Neuronal stem cell (in vitro differentiated cells): Measurements from ENCODE around the gene FAR2.

Experiments used
- DNase-seq: peaks from one replicate; pipeline ENCODE4 v3.0.0-alpha.2; 2013; ENCODE audit warnings: low spot score
- H2AFZ ChIP-seq: one replicate; pipeline ENCODE4 v1.6.1; 2013; ENCODE audit warnings: mild to moderate bottlenecking, low read length, inconsistent platforms
- H2AK5ac ChIP-seq: 2 replicates; pipeline ENCODE4 v1.6.1; 2013; ENCODE audit warnings: low read depth, mild to moderate bottlenecking, inconsistent platforms, low read length, moderate library complexity, mixed read lengths
- H2BK120ac ChIP-seq: 2 replicates; pipeline ENCODE4 v1.6.1; 2013; ENCODE audit warnings: low read depth, mild to moderate bottlenecking, inconsistent platforms, low read length, moderate library complexity, mixed read lengths
- H2BK12ac ChIP-seq: one replicate; pipeline ENCODE4 v1.6.1; 2013; ENCODE audit warnings: low read length, inconsistent platforms
- H2BK15ac ChIP-seq: 2 replicates; pipeline ENCODE4 v1.6.1; 2013; ENCODE audit warnings: mild to moderate bottlenecking, low read length, inconsistent platforms, mixed read lengths
- H2BK5ac ChIP-seq: one replicate; pipeline ENCODE4 v1.6.1; 2013; ENCODE audit warnings: inconsistent platforms, mild to moderate bottlenecking, low read length, moderate library complexity
- H3K14ac ChIP-seq: one replicate; pipeline ENCODE4 v1.6.1; 2013; ENCODE audit warnings: low read length, inconsistent platforms
- H3K18ac ChIP-seq: 2 replicates; pipeline ENCODE4 v1.6.1; 2013; ENCODE audit warnings: low read length, inconsistent platforms
- H3K23ac ChIP-seq: 2 replicates; pipeline ENCODE4 v1.6.1; 2013; ENCODE audit warnings: low read depth, mild to moderate bottlenecking, mixed read lengths, low read length, inconsistent platforms; ENCODE audit not compliant: poor library complexity
- H3K27ac ChIP-seq: replicated peaks from 3 replicates; pipeline ENCODE4 v1.5.1; 2013; ENCODE audit warnings: low read length, inconsistent platforms
- H3K27me3 ChIP-seq, 3 experiments: 2 replicates each; pipeline ENCODE4 v1.6.1; 2013; ENCODE audit warnings: low read length in 3 of 3, mild to moderate bottlenecking in 2 of 3, inconsistent platforms in 1 of 3, low read depth in 1 of 3, mixed read lengths in 1 of 3, moderate library complexity in 1 of 3; ENCODE audit not compliant: control insufficient read depth in 3 of 3, insufficient read depth in 3 of 3
- H3K36me3 ChIP-seq, 2 donors: replicated peaks in 1 of 2; 2 replicates each; pipeline ENCODE4 v1.6.1; 2013; ENCODE audit warnings: low read length in 2 of 2; ENCODE audit not compliant: control insufficient read depth in 2 of 2, insufficient read depth in 2 of 2
- H3K4ac ChIP-seq: 2 replicates; pipeline ENCODE4 v1.6.1; 2013; ENCODE audit warnings: inconsistent platforms, mild to moderate bottlenecking, low read length, moderate library complexity
- H3K4me1 ChIP-seq, 2 donors: 1 replicate in 1 of 2; 2 replicates in 1 of 2; pipeline ENCODE4 v1.6.1; 2013; ENCODE audit warnings: low read length in 2 of 2, low read depth in 1 of 2; ENCODE audit not compliant: control insufficient read depth in 2 of 2, insufficient read depth in 1 of 2
- H3K4me2 ChIP-seq: one replicate; pipeline ENCODE4 v1.6.1; 2013; ENCODE audit warnings: mild to moderate bottlenecking, low read length, inconsistent platforms; ENCODE audit not compliant: insufficient read depth, poor library complexity, severe bottlenecking
- H3K4me3 ChIP-seq, 2 donors: 2 replicates each; pipeline ENCODE4 v1.5.1; 2013; ENCODE audit warnings: low read length in 2 of 2, mild to moderate bottlenecking in 2 of 2, inconsistent platforms in 1 of 2, moderate library complexity in 1 of 2
- H3K79me1 ChIP-seq: one replicate; pipeline ENCODE4 v1.6.1; 2013; ENCODE audit warnings: low read depth, mild to moderate bottlenecking, inconsistent platforms, low read length, moderate library complexity
- H3K9ac ChIP-seq: one replicate; pipeline ENCODE4 v1.6.1; 2013; ENCODE audit warnings: mild to moderate bottlenecking, low read depth, low read length, inconsistent platforms; ENCODE audit not compliant: poor library complexity
- H3K9me3 ChIP-seq, 2 donors: replicated peaks in 1 of 2; 2 replicates each; pipeline versions ENCODE3 to v1.6.1; 2013; ENCODE audit warnings: low read length in 2 of 2, mild to moderate bottlenecking in 2 of 2, inconsistent platforms in 1 of 2, low read depth in 1 of 2, mixed read lengths in 1 of 2, moderate library complexity in 1 of 2; ENCODE audit not compliant: control insufficient read depth in 2 of 2, insufficient read depth in 1 of 2
- H4K8ac ChIP-seq: one replicate; pipeline ENCODE4 v1.6.1; 2013; ENCODE audit warnings: low read depth, mild to moderate bottlenecking, inconsistent platforms, low read length, moderate library complexity
- H4K91ac ChIP-seq: one replicate; pipeline ENCODE4 v1.6.1; 2013; ENCODE audit warnings: low read length, low read depth, mild to moderate bottlenecking, inconsistent platforms; ENCODE audit not compliant: poor library complexity
- WGBS, 2 donors: extraction: QIAGEN DNeasy Blood & Tissue Kit; methylation state at CpG; one replicate each; pipeline ENCODE4 v1.1.7; 2013; ENCODE audit warnings: missing lambda C conversion rate in 2 of 2, mixed read lengths in 1 of 2; ENCODE audit not compliant: insufficient read length in 2 of 2, insufficient replicate concordance in 1 of 2; ENCODE audit errors: extremely low coverage in 2 of 2; 5-methylcytosine and 5-hydroxymethylcytosine counted together

The FAR2 gene

DNA sequence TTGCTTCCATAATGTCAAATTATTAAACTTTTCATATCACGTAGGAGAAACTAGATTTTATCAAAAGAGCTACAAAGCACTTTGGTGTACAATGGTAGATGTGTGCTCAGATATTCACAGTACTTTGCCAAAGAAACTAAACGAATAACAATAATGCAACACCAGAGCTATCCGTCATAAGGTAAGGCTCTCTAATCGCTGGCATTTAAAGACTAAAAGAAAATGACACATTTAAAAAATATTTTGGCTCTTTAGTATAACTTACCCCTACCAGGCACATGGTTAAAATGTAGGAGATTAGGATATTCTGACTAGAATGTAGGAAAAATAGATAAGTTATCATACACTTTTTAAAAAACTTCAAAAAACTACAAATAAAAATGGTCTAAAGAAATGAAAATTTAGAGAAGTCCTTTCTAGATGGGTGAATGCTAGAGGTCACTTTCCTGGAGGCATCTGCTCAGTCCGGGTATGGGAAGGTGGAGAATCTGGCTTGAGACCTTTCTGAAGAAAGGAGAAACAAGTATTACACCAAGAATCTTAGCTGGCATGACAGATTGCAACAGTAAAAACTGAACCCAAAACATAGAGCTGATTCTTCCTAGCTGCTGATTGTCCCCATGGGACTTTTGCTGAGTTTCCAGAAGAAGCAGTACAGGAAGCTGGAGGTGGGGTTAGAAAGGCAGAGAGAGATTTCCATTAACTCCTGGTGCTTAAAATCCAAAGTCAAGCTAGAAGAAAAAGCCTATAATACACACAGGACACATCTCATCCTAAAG, 67.9 kb downstream of the FAR2 start:
- Histone ChIP-seq H2AFZ (no peak overlapping the region), H3K9me3 (no peaks in the 10 kb centered on the region), H3K27ac (no peak overlapping the region), H3K18ac (no peak overlapping the region), H2BK120ac (no peak overlapping the region), H3K4me3 (no peak overlapping the region), H2BK15ac (no peak overlapping the region), H3K23ac (no peak overlapping the region), H2AK5ac (no peak overlapping the region), H3K79me1 (no peaks in the 10 kb centered on the region), H3K27me3 (no peaks in the 10 kb centered on the region), H3K9ac (no peak overlapping the region), H2BK12ac (no peak overlapping the region), H3K4ac (no peak overlapping the region), H4K91ac (no peak overlapping the region), H4K8ac (no peak overlapping the region), H3K36me3 (no peaks in the 10 kb centered on the region), H3K4me1 (no peaks in the 10 kb centered on the region), H3K14ac (no peak overlapping the region), H2BK5ac (no peak overlapping the region), H3K4me2 (no peak overlapping the region)
- DNase-seq, result no peak
- WGBS, 2 donors, result no CpG with 5 or more reads among the region's 5 CpGs

DNA sequence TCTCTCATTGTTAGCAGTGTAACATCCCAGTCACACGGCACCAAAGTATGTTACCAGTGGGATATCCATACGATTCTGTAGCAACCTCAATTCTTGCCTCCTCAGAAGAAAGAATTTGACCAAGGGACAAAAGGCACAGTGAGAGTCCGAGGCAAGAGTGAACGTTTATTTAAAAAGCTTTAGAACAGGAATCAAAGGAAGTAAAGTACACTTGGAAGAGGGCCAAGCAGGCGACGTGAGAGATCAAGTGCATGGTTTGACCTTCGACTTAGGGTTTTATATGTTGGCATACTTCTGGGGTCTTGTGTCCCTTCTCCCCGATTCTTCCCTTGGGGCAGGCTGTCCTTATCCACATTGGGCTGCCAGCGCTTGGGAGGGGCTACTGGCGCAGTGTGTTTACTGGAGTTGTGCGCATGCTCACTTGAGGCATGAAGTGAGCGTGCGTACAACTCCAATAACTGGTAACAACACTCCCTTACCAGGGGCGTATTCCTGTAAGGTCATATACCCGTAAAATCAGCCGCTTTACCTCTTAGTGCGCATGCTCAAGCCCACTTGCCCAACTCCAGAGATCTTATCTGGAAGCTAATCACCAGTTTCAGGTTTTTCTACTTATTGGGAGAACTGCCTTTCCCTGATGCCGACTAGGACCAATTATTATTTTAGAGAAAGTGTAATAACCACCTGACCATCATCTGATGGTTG, 71.7 kb downstream of the FAR2 start:
- H3K4me2 ChIP-seq, result no peak overlapping the region
- H2BK5ac ChIP-seq, result no peak overlapping the region
- no peak overlapping the region for H3K4me3 ChIP-seq
- H3K18ac ChIP-seq, result no peak overlapping the region
- H3K79me1 ChIP-seq, result no peaks in the 10 kb centered on the region
- no peaks in the 10 kb centered on the region for H3K4me1 ChIP-seq
- H3K14ac ChIP-seq, result no peak overlapping the region
- no peaks in the 10 kb centered on the region for H3K27me3 ChIP-seq
- H3K9me3 ChIP-seq, result no peaks in the 10 kb centered on the region
- H3K9ac ChIP-seq, result no peak overlapping the region
- H2BK120ac ChIP-seq, result no peak overlapping the region
- no peak overlapping the region for H2BK12ac ChIP-seq
- H2AK5ac ChIP-seq, result no peak overlapping the region
- H4K8ac ChIP-seq, result no peak overlapping the region
- H2BK15ac ChIP-seq, result no peak overlapping the region
- H2AFZ ChIP-seq, result no peak overlapping the region
- peak overlapping the region; percentile 49 for H3K23ac ChIP-seq
- H3K36me3 ChIP-seq, result no peaks in the 10 kb centered on the region
- no CpG with 5 or more reads among the region's 18 CpGs for WGBS, 2 donors
- DNase-seq, result no peak
- H3K27ac ChIP-seq, result no peak overlapping the region
- no peak overlapping the region for H3K4ac ChIP-seq
- no peak overlapping the region for H4K91ac ChIP-seq

DNA sequence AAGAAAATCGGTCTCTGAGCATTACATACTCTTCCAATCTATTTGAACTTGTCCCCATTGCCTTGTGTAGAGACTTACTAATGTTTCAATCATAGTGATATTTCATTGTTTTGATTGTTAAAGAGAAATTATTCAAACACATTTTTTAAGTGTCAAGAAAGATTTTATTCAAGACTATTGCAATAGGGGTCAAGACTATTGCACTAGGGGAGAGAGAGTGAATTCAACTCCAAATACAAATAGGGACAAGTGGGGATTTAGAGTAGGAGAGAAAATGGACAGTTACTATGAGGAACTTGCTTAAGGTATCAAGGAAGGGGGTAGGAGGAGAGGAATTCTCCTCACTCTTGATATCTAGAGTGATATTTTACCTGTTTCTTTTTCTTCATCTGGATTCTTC, 73.1 kb downstream of the FAR2 start:
- H3K14ac ChIP-seq, result no peak overlapping the region
- no peak overlapping the region for H4K8ac ChIP-seq
- no peaks in the 10 kb centered on the region for H3K9me3 ChIP-seq
- no CpG with 5 or more reads among the region's 1 CpG for WGBS, 2 donors
- no peak overlapping the region for H4K91ac ChIP-seq
- no peaks in the 10 kb centered on the region for H3K36me3 ChIP-seq
- no peak for DNase-seq
- H3K27ac ChIP-seq, result no peak overlapping the region
- no peak overlapping the region for H3K4me3 ChIP-seq
- no peak overlapping the region for H2BK5ac ChIP-seq
- no peak overlapping the region for H3K23ac ChIP-seq
- H3K18ac ChIP-seq, result no peak overlapping the region
- H3K4me2 ChIP-seq, result no peak overlapping the region
- no peak overlapping the region for H3K4ac ChIP-seq
- no peaks in the 10 kb centered on the region for H3K79me1 ChIP-seq
- no peak overlapping the region for H2BK120ac ChIP-seq
- H3K9ac ChIP-seq, result no peak overlapping the region
- H2BK12ac ChIP-seq, result no peak overlapping the region
- H2AFZ ChIP-seq, result no peak overlapping the region
- H2AK5ac ChIP-seq, result no peak overlapping the region
- no peaks in the 10 kb centered on the region for H3K4me1 ChIP-seq
- no peaks in the 10 kb centered on the region for H3K27me3 ChIP-seq
- H2BK15ac ChIP-seq, result no peak overlapping the region

DNA sequence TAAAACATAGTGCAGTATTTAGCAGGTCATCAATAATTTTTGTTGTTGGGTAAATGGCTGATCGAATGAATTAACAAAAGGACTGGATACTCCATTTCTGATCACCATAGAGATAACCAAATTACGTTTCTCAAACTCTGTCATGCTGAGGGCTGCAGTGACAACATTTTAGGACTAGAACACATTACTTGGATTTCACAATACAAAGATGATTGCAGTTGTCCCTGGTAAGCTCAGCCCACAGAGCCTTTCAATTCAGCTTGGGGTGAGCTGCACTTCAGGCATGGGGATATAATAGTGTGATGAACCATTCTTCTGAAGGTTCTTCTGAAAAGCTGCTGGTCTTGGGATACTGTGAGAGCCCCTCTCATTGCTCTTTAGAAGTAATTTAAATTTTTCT, 74.3 kb downstream of the FAR2 start:
- DNase-seq, result no peak
- H2BK120ac ChIP-seq, result no peak overlapping the region
- no peak overlapping the region for H3K4me2 ChIP-seq

More for the DNA sequence above, 74.3 kb downstream of the FAR2 start:
- Histone ChIP-seq H2BK12ac (no peak overlapping the region), H2BK15ac (no peak overlapping the region), H3K4me3 (no peak overlapping the region), H4K91ac (no peak overlapping the region), H3K27me3 (no peaks in the 10 kb centered on the region), H2AFZ (no peak overlapping the region), H3K9me3 (no peaks in the 10 kb centered on the region), H3K4ac (no peak overlapping the region), H3K4me1 (no peaks in the 10 kb centered on the region), H3K9ac (no peak overlapping the region), H3K14ac (no peak overlapping the region), H3K27ac (no peak overlapping the region), H4K8ac (no peak overlapping the region), H3K18ac (no peak overlapping the region), H3K36me3 (no peaks in the 10 kb centered on the region), H2AK5ac (no peak overlapping the region), H3K79me1 (no peaks in the 10 kb centered on the region), H2BK5ac (no peak overlapping the region), H3K23ac (no peak overlapping the region)
- no CpG with 5 or more reads among the region's 2 CpGs for WGBS, 2 donors
